Progenitor cell of endocrine pancreas (in vitro differentiated cells): ENCODE results near the gene NRBP1. TPM values are rescaled to one million over a fixed set of nuclear protein-coding genes. Genes with fewer than 3 reads are reported as not detected.
A peak's percentile ranks its signal among the peaks of the same experiment; 100 is the strongest.

Source experiments
- DNase-seq: peaks from one replicate; pipeline ENCODE4 v3.0.0; 2021; ENCODE audit warnings: low spot score; ENCODE audit not compliant: unreplicated experiment
- H3K27ac Mint-ChIP-seq: 2 replicates; pipeline ENCODE4 v1.8.0; 2021; ENCODE audit warnings: mild to moderate bottlenecking, moderate library complexity, mixed read lengths
- H3K27me3 Mint-ChIP-seq: 2 replicates; pipeline ENCODE4 v1.8.0; 2021; ENCODE audit warnings: mixed read lengths
- H3K36me3 Mint-ChIP-seq: 2 replicates; pipeline ENCODE4 v1.8.0; 2022; ENCODE audit warnings: mixed read lengths; ENCODE audit not compliant: insufficient read depth
- H3K4me1 Mint-ChIP-seq: 2 replicates; pipeline ENCODE4 v1.8.0; 2021; ENCODE audit warnings: low read depth, mixed read lengths
- H3K4me3 Mint-ChIP-seq: 2 replicates; pipeline ENCODE4 v1.8.0; 2021; ENCODE audit warnings: low read depth, mild to moderate bottlenecking, moderate library complexity, mixed read lengths
- H3K9me3 Mint-ChIP-seq: 2 replicates; pipeline ENCODE4 v1.8.0; 2021; ENCODE audit warnings: low read depth, mixed read lengths
- CTCF ChIP-seq: fragments of 200-600 bp; sonication (generic); IDR thresholded peaks from one replicate; pipeline ENCODE4 v1.5.0; 2021; ENCODE audit warnings: antibody characterized with exemption, mild to moderate bottlenecking; ENCODE audit not compliant: unreplicated experiment
- long read RNA-seq: library from polyadenylated mRNA; unstranded; transcript quantifications from one replicate; pipeline ENCODE4 v2.0.0, GENCODE V29; 2020
- total RNA-seq: library from RNA; stranded (reverse); gene quantifications from 2 replicates; pipeline ENCODE4 v1.2.1, GENCODE V29; 2021

Gene NRBP1
- 109 and 120 TPM in 2 replicates for total RNA-seq
- long read RNA-seq, transcript NRBP1-203 (18 exons, 2,163 nt) = major isoform, 24 of 347 reads
- long read RNA-seq, partial matches to known transcripts = 301 of 347 reads
- long read RNA-seq, other reads (novel, unspliced or antisense) = 22 of 347 reads

GRCh38 chr2:27428213-27428977, at the start of gene NRBP1:
TSS of gene NRBP1 (plus strand) at chr2:27428631. CDS start at chr2:27433274, 4,643 bp downstream.
- DNase-seq = peak; percentile 90
- Mint-ChIP-seq H3K4me1 (peaks cover 22% of the 10 kb centered on the region), H3K9me3 (no peaks in the 10 kb centered on the region)

GRCh38 chr2:27378809-27379290, 49.6 kb upstream of the NRBP1 start:
- H3K27me3 Mint-ChIP-seq = no peaks in the 10 kb centered on the region
- H3K4me1 Mint-ChIP-seq = peaks cover 16% of the 10 kb centered on the region
- no peaks in the 10 kb centered on the region for H3K9me3 Mint-ChIP-seq
- no peak for DNase-seq
- peaks cover 18% of the 10 kb centered on the region for H3K36me3 Mint-ChIP-seq
- H3K4me3 Mint-ChIP-seq = peak overlapping the region; percentile 92
- H3K27ac Mint-ChIP-seq = peak overlapping the region; percentile 95
- TF ChIP-seq CTCF = no peak

More at GRCh38 chr2:27428213-27428977, at the start of gene NRBP1:
- Mint-ChIP-seq H3K36me3 (peaks cover 5% of the 10 kb centered on the region), H3K4me3 (peak within 1 kb of the TSS; percentile 95), H3K27ac (peak within 1 kb of the TSS; percentile 99), H3K27me3 (no peaks in the 10 kb centered on the region)
- TF ChIP-seq CTCF = no peak

- Mint-ChIP-seq H3K27me3 (no peaks in the 10 kb centered on the region), H3K9me3 (no peaks in the 10 kb centered on the region), H3K27ac (peak overlapping the region; percentile 95), H3K4me3 (peak overlapping the region; percentile 92), H3K4me1 (peaks cover 16% of the 10 kb centered on the region), H3K36me3 (peaks cover 22% of the 10 kb centered on the region)
- no peak for DNase-seq
- no peak for TF ChIP-seq CTCF
These were observed 49.0 kb upstream of the NRBP1 start for GRCh38 chr2:27379383-27379835.

- no peak for TF ChIP-seq CTCF
- H3K36me3 Mint-ChIP-seq = peaks cover 19% of the 10 kb centered on the region
- H3K27me3 Mint-ChIP-seq = no peaks in the 10 kb centered on the region
- H3K9me3 Mint-ChIP-seq = no peaks in the 10 kb centered on the region
- peaks cover 16% of the 10 kb centered on the region for H3K4me1 Mint-ChIP-seq
- DNase-seq = peak; percentile 42
- peak overlapping the region; percentile 95 for H3K27ac Mint-ChIP-seq
- peak overlapping the region; percentile 92 for H3K4me3 Mint-ChIP-seq
These were observed 48.4 kb upstream of the NRBP1 start for GRCh38 chr2:27379836-27380625.
